ENCODE results near the gene PRKG1. TPM values are rescaled to one million over a fixed set of nuclear protein-coding genes. Genes with fewer than 3 reads are reported as not detected.

The PRKG1 gene
- total RNA-seq, 1 experiment from 2014 or later: 0.21 TPM

DNA sequence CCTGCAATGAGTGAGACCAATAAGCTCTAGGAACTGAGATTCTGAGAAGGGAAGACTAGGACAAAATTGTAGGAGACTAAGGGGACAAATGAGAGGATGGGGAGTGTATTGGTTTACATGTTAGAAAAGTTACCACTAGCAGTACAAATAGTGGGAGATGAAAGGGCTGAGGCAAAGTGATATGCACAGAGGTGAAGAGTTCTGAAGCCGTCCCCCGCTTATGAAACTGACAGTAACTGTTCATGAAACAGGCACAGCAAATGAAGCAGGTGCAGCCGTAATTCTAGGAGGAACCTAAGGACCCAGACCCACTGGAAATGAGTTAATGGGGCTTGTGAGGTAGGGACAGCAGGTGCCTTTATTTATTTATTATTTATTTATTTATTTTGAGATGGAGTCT lies 211.3 kb downstream of the PRKG1 start:
- DNase-seq: no peak
- no TSS peak for BruUV-seq (replicated peaks)
- no peaks in the 10 kb centered on the region for H3K4me1 Mint-ChIP-seq (ENCODE audit: low read depth, unreplicated experiment)
- TF ChIP-seq, protein P1, sequence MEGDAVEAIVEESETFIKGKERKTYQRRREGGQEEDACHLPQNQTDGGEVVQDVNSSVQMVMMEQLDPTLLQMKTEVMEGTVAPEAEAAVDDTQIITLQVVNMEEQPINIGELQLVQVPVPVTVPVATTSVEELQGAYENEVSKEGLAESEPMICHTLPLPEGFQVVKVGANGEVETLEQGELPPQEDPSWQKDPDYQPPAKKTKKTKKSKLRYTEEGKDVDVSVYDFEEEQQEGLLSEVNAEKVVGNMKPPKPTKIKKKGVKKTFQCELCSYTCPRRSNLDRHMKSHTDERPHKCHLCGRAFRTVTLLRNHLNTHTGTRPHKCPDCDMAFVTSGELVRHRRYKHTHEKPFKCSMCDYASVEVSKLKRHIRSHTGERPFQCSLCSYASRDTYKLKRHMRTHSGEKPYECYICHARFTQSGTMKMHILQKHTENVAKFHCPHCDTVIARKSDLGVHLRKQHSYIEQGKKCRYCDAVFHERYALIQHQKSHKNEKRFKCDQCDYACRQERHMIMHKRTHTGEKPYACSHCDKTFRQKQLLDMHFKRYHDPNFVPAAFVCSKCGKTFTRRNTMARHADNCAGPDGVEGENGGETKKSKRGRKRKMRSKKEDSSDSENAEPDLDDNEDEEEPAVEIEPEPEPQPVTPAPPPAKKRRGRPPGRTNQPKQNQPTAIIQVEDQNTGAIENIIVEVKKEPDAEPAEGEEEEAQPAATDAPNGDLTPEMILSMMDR (IDR thresholded peaks at IDR 0.05; ENCODE audit: unreplicated experiment): no peak
- no peaks in the 10 kb centered on the region for H3K36me3 Mint-ChIP-seq (ENCODE audit: insufficient read depth, unreplicated experiment)
- intact Hi-C loops (cut with micrococcal nuclease; ENCODE audit: unreplicated experiment): no loop called here
- no peaks in the 10 kb centered on the region for H3K27me3 Mint-ChIP-seq (ENCODE audit: unreplicated experiment)
- CTCF ChIA-PET: no interaction called here
- no peak overlapping the region for H3K27ac Mint-ChIP-seq (ENCODE audit: unreplicated experiment)
- H3K4me3 Mint-ChIP-seq (ENCODE audit: low read depth, unreplicated experiment): no peak overlapping the region
- no peaks in the 10 kb centered on the region for H3K9me3 Mint-ChIP-seq (ENCODE audit: low read depth, unreplicated experiment)

DNA sequence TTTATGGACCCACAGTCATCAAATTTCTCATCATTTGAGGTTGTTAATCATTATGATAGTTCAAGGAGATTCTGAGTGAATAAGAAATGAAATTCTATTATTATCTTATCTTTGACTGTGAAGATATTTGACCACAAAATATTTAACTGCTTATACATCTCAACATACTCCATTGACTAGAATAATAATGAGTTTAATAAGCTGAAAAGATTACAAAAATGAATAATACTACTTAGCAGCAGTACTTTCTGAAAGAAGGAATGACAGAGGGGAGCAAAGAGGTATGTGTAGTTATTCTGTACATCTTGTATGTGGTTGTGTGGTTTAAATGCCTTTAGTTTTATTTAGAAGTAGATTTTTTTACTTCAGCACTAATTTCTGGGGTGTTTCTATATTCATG lies 214.2 kb downstream of the PRKG1 start:
- CTCF ChIA-PET: no interaction called here
- intact Hi-C loops (cut with micrococcal nuclease; ENCODE audit: unreplicated experiment): no loop called here
- Mint-ChIP-seq H3K27me3 (ENCODE audit: unreplicated experiment) (no peaks in the 10 kb centered on the region), H3K27ac (ENCODE audit: unreplicated experiment) (no peak overlapping the region), H3K9me3 (ENCODE audit: low read depth, unreplicated experiment) (no peaks in the 10 kb centered on the region), H3K36me3 (ENCODE audit: insufficient read depth, unreplicated experiment) (no peaks in the 10 kb centered on the region), H3K4me3 (ENCODE audit: low read depth, unreplicated experiment) (no peak overlapping the region), H3K4me1 (ENCODE audit: low read depth, unreplicated experiment) (no peaks in the 10 kb centered on the region)
- no TSS peak for BruUV-seq (replicated peaks)
- TF ChIP-seq, protein P1 (IDR thresholded peaks at IDR 0.05; ENCODE audit: unreplicated experiment): no peak
- no peak for DNase-seq

DNA sequence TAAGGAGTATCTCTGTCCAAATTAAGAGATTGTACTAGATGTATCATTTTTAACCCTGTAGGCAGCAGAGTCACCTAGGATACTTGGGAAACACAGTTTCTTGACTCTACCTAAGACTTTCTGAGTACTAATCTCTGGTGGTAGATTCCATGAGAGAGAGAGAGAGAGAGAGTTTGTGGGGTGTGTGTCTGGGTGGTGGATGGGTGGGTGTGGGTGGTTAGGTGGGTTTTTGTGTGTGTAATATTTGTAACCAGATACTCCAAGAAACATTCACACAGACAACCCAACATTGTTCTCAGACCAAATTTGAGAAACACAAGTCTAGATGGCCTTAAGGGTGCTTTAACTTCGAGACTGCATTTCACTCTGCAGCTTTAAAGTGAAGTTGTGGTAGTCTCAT lies 215.2 kb downstream of the PRKG1 start:
- CTCF ChIA-PET: no interaction called here
- TF ChIP-seq, protein P1 (IDR thresholded peaks at IDR 0.05; ENCODE audit: unreplicated experiment): no peak

DNA sequence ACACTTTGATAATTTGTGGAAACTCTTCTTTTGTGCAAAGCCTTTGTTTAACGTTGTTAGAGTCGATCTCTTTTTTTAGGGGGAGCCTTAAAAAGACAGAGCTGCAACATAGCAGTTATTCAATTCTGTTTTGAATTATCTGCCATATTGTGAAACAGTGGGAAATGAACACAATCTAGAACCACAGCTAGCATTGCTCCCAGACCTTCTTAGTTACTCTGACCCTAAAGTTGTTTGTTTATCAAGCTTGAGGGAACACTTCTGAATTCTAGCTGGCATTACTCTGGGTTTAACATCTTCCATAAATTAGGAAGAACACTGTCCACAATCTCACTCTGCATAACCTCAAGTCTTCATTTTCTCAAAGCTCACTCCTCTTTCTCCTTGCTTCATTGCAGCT lies 217.7 kb downstream of the PRKG1 start:
- no peaks in the 10 kb centered on the region for H3K9me3 Mint-ChIP-seq (ENCODE audit: low read depth, unreplicated experiment)
- DNase-seq: no peak
- no peak overlapping the region for H3K4me3 Mint-ChIP-seq (ENCODE audit: low read depth, unreplicated experiment)
- TF ChIP-seq, protein P1 (IDR thresholded peaks at IDR 0.05; ENCODE audit: unreplicated experiment): no peak
- no peaks in the 10 kb centered on the region for H3K4me1 Mint-ChIP-seq (ENCODE audit: low read depth, unreplicated experiment)
- BruUV-seq (replicated peaks): no TSS peak
- H3K36me3 Mint-ChIP-seq (ENCODE audit: insufficient read depth, unreplicated experiment): no peaks in the 10 kb centered on the region
- intact Hi-C loops (cut with micrococcal nuclease; ENCODE audit: unreplicated experiment): no loop called here
- no peak overlapping the region for H3K27ac Mint-ChIP-seq (ENCODE audit: unreplicated experiment)
- H3K27me3 Mint-ChIP-seq (ENCODE audit: unreplicated experiment): no peaks in the 10 kb centered on the region
- CTCF ChIA-PET: no interaction called here

More for the DNA sequence above, 215.2 kb downstream of the PRKG1 start:
- intact Hi-C loops (cut with micrococcal nuclease; ENCODE audit: unreplicated experiment): no loop called here
- H3K4me3 Mint-ChIP-seq (ENCODE audit: low read depth, unreplicated experiment): no peak overlapping the region
- no TSS peak for BruUV-seq (replicated peaks)
- no peak overlapping the region for H3K27ac Mint-ChIP-seq (ENCODE audit: unreplicated experiment)
- no peaks in the 10 kb centered on the region for H3K36me3 Mint-ChIP-seq (ENCODE audit: insufficient read depth, unreplicated experiment)
- DNase-seq: no peak
- no peaks in the 10 kb centered on the region for H3K9me3 Mint-ChIP-seq (ENCODE audit: low read depth, unreplicated experiment)
- no peaks in the 10 kb centered on the region for H3K4me1 Mint-ChIP-seq (ENCODE audit: low read depth, unreplicated experiment)
- no peaks in the 10 kb centered on the region for H3K27me3 Mint-ChIP-seq (ENCODE audit: unreplicated experiment)

DNA sequence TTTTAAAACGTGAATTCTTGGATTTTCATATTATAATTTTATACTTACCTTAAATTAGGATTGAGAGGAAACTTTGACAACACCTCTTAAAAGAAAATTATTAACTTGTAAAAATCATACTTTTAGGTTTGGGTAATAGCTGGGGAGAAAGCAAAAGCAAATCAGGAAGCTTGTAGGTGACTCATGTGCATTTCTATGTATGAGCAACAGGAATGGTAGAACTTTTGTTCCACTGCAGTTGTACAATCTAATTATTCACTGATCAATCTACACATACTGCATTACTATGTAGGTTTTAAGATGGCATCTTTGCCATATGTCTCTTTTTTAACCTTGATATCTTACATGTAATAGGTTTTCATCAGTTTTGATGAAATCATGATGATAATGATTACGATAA lies 223.2 kb downstream of the PRKG1 start:
- Mint-ChIP-seq H3K9me3 (ENCODE audit: low read depth, unreplicated experiment) (no peaks in the 10 kb centered on the region), H3K36me3 (ENCODE audit: insufficient read depth, unreplicated experiment) (no peaks in the 10 kb centered on the region), H3K27me3 (ENCODE audit: unreplicated experiment) (no peaks in the 10 kb centered on the region), H3K4me1 (ENCODE audit: low read depth, unreplicated experiment) (no peaks in the 10 kb centered on the region), H3K27ac (ENCODE audit: unreplicated experiment) (no peak overlapping the region), H3K4me3 (ENCODE audit: low read depth, unreplicated experiment) (no peak overlapping the region)
- TF ChIP-seq, protein P1 (IDR thresholded peaks at IDR 0.05; ENCODE audit: unreplicated experiment): no peak
- CTCF ChIA-PET: no interaction called here
- intact Hi-C loops (cut with micrococcal nuclease; ENCODE audit: unreplicated experiment): no loop called here
- no TSS peak for BruUV-seq (replicated peaks)
- DNase-seq: no peak
